Colonic mucosa (tissue), 4 donors: ENCODE data around the gene MEA1. TPM values are rescaled to one million over a fixed set of nuclear protein-coding genes. Genes with fewer than 3 reads are reported as not detected.
"Not testable (repeated sequence)": the region's sequence is repeated elsewhere in the genome, so short reads cannot be mapped to it uniquely, and the experiment has no call there.

Source experiments
- DNase-seq: peaks from one replicate; pipeline ENCODE4 v3.0.0-alpha.2; 2020
- H3K27ac ChIP-seq: fragments of 200-600 bp; one replicate; pipeline ENCODE4 v1.8.0; 2021
- H3K27me3 ChIP-seq: fragments of 200-600 bp; one replicate; pipeline ENCODE4 v1.8.0; 2021
- H3K36me3 ChIP-seq: fragments of 200-600 bp; one replicate; pipeline ENCODE4 v1.8.0; 2021
- H3K4me1 ChIP-seq: fragments of 200-600 bp; one replicate; pipeline ENCODE4 v1.8.0; 2021; ENCODE audit warnings: mild to moderate bottlenecking
- H3K4me3 ChIP-seq: fragments of 200-600 bp; one replicate; pipeline ENCODE4 v1.8.0; 2021
- H3K9ac ChIP-seq, 2 donors: one replicate each; pipeline ENCODE4 v1.7.0; 2013; ENCODE audit warnings: control low read depth in 2 of 2, low read depth in 2 of 2, low read length in 2 of 2
- H3K9me3 ChIP-seq: fragments of 200-600 bp; one replicate; pipeline ENCODE4 v1.8.0; 2021
- intact Hi-C: fragments of 100-400 bp; cut with DNase I; formaldehyde crosslinking; loops from one replicate; pipeline ENCODE4 v1.14.1; 2022
- total RNA-seq, 2 donors: library from RNA; stranded (reverse); fragmentation: NEBNext Ultra II Directional in 1 of 2; extraction: Animal tissue kit (Norgen Biotek cat#: 25700) in 1 of 2; gene quantifications; one replicate each; pipeline ENCODE4 v1.2.1, GENCODE V29; 2021
- TF ChIP-seq, protein P1 (sequence below): fragments of 200-600 bp; IDR thresholded peaks from one replicate; pipeline ENCODE4 v1.8.0; 2022; ENCODE audit warnings: antibody characterized with exemption, mild to moderate bottlenecking
- donor health status: healthy.
- donor health status: DM: no; HTN: no; CAD: no.
- donor health status: DM: no; HTN: no; CAD: no.

The MEA1 gene
- total RNA-seq, 2 donors from 2014 or later: 43.7 to 54.5 TPM

DNA sequence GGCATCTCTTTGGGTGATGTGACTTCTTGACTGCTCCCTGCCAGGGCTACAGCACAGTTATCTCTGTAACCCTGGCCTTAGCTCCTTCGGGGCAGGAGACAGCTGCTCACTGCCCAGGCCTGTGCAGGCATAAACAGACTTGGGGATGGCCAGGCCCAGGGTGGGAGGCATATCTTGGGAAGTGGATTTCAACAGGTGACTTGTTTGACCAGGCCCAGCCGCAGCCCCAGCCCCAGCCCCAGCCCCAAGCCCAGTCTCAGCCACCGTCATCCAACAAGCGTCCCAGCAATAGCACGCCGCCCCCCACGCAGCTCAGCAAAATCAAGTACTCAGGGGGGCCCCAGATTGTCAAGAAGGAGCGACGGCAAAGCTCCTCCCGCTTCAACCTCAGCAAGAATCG lies 7.5 kb downstream of the MEA1 start:
- Histone ChIP-seq H3K4me1 (no peaks in the 10 kb centered on the region), H3K27ac (no peak overlapping the region), H3K9me3 (no peaks in the 10 kb centered on the region), H3K36me3 (no peaks in the 10 kb centered on the region), H3K27me3 (no peaks in the 10 kb centered on the region), H3K4me3 (no peak overlapping the region), H3K9ac (no peak overlapping the region)
- no peak for DNase-seq
- TF ChIP-seq, protein P1, sequence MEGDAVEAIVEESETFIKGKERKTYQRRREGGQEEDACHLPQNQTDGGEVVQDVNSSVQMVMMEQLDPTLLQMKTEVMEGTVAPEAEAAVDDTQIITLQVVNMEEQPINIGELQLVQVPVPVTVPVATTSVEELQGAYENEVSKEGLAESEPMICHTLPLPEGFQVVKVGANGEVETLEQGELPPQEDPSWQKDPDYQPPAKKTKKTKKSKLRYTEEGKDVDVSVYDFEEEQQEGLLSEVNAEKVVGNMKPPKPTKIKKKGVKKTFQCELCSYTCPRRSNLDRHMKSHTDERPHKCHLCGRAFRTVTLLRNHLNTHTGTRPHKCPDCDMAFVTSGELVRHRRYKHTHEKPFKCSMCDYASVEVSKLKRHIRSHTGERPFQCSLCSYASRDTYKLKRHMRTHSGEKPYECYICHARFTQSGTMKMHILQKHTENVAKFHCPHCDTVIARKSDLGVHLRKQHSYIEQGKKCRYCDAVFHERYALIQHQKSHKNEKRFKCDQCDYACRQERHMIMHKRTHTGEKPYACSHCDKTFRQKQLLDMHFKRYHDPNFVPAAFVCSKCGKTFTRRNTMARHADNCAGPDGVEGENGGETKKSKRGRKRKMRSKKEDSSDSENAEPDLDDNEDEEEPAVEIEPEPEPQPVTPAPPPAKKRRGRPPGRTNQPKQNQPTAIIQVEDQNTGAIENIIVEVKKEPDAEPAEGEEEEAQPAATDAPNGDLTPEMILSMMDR: no peak
- intact Hi-C loops: no loop called here

DNA sequence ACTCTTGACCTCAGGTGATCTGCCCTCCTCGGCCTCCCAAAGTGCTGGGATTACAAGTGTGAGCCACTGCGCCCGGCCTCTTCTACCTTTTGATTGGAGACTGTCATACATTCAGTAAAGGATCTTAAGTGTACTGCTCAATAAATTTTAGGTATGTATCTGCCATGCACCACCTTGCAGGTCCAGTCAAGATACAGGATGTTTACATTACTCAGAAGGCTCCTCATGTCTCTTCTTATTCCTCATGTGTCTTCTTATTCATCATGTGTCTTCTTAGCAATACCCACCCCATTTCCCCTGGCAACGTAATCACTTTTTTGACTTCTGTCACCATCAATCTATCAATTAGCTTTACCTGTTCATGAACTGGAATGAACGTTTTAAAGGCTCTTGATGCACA lies 7.9 kb downstream of the MEA1 start:
- H3K4me1 ChIP-seq: no peaks in the 10 kb centered on the region
- H3K9ac ChIP-seq: no peak overlapping the region
- no peak for DNase-seq
- H3K9me3 ChIP-seq: no peaks in the 10 kb centered on the region
- TF ChIP-seq, protein P1: no peak
- no peak overlapping the region for H3K27ac ChIP-seq
- no peaks in the 10 kb centered on the region for H3K27me3 ChIP-seq
- H3K36me3 ChIP-seq: no peaks in the 10 kb centered on the region
- intact Hi-C loops: no loop called here
- H3K4me3 ChIP-seq: no peak overlapping the region

DNA sequence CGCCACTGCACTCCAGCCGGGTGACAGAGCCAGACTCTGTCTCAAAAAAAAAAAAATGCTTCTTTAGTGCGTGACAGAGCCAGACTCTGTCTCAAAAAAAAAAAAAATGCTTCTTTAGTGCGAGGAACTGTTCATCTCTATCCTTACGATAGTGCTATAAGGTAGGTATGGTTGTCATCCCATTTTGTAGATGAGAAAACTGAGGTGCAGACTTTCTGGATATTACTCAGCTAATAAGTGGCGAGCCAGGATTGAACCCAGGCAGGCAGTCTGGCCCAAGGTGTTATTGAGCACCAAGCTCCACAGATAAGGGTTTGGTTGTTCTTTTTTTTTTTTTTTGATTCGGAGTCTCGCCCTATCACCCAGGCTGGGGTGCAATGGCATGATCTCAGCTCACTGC lies 11.9 kb downstream of the MEA1 start:
- Histone ChIP-seq H3K36me3 (no peaks in the 10 kb centered on the region), H3K9ac (no peak overlapping the region), H3K9me3 (no peaks in the 10 kb centered on the region), H3K27ac (no peak overlapping the region), H3K4me1 (no peaks in the 10 kb centered on the region), H3K4me3 (no peak overlapping the region), H3K27me3 (no peaks in the 10 kb centered on the region)
- DNase-seq: no peak
- intact Hi-C loops: no loop called here
- TF ChIP-seq, protein P1: no peak

DNA sequence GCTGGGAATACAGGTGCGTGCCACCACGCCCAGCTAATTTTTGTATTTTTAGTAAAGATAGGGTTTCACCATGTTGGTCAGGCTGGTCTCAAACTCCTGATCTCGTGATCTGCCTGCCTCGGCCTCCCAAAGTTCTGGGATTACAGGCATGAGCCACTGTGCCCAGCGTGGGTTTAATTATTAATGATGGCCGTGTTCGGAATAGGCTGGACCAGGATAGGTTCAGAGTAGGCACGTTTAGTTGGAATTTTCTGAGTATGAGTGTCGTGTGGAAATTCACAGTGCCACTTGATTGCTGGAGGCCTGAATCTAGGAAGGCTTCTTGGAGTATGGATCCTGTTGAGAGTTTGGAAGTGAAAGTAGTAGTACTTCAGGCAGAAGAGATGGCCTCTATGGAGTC lies 15.5 kb downstream of the MEA1 start:
- DNase-seq, H3K27me3 ChIP-seq, H3K36me3 ChIP-seq: not testable (repeated sequence)

DNA sequence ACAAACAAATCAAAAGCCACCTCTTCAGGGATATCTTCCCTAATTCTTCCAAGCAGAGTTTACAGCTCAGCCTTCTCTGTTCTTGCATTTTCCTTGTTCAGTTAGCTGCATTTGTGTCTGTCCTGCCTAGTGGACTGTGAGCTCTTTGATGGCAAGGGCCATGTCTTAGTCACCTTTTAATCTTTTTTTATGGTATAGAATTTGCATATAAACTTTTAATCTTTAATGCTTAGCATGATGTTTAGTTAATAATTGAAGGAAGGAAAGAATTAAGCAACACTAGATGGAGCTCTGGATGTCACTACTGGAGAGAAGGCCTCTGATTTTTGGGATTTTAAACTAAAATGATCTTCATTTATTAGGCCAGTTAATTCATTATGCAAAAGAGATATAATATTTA lies 17.2 kb downstream of the MEA1 start:
- Histone ChIP-seq H3K4me1 (no peaks in the 10 kb centered on the region), H3K36me3 (no peaks in the 10 kb centered on the region), H3K4me3 (no peak overlapping the region), H3K27me3 (no peaks in the 10 kb centered on the region), H3K9ac (no peak overlapping the region), H3K27ac (no peak overlapping the region), H3K9me3 (no peaks in the 10 kb centered on the region)
- no peak for DNase-seq
- TF ChIP-seq, protein P1: no peak
- intact Hi-C loops: no loop called here

More for the DNA sequence above, 15.5 kb downstream of the MEA1 start:
- H3K4me1 ChIP-seq, H3K27ac ChIP-seq, intact Hi-C loops, H3K4me3 ChIP-seq, H3K9me3 ChIP-seq, H3K9ac ChIP-seq: not testable (repeated sequence)

DNA sequence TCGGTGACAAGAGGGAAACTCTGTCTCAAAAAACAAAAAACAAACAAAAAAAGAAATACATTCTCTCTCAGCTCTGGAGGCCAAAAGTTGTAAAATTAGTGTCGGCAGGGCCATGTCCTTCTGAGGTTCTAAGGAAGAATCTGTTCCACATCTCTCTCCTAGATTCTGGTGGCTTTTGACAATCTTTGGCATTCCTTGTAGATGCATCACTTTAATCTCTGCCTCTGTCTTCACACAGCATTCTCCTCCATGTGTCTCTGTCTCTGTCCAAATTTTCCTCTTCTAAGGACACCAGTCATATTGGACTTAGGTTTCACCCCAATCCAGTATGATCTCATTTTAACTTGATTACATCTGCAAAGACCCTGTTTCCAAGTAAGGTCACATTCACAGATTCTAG lies 20.3 kb downstream of the MEA1 start:
- Histone ChIP-seq H3K9me3 (no peaks in the 10 kb centered on the region), H3K9ac (no peak overlapping the region), H3K27me3 (no peaks in the 10 kb centered on the region), H3K36me3 (no peaks in the 10 kb centered on the region), H3K4me3 (no peak overlapping the region), H3K27ac (no peak overlapping the region), H3K4me1 (no peaks in the 10 kb centered on the region)
- DNase-seq: no peak
- TF ChIP-seq, protein P1: no peak
- intact Hi-C loops: no loop called here
